KG1 (cell line): ENCODE results near the gene KRTAP5-5.

Experiments
- DNase-seq: peaks from one replicate; lab custom pipeline; 2025; lab: John Stamatoyannopoulos, UW

The KRTAP5-5 gene

GRCh38 chr11:1679881-1680280, 50.3 kb downstream of the KRTAP5-5 start:
- no peak for DNase-seq
